Psoas muscle (tissue), 8 donors: Measurements from ENCODE around the gene LITAFD. TPM values are rescaled to one million over a fixed set of nuclear protein-coding genes. Genes with fewer than 3 reads are reported as not detected.

Experiments
- ATAC-seq, 4 donors: fragments of 200-7000 bp; cut with Tn5 transposase; one replicate each; pipeline ENCODE4 v1.9.1; 2020; ENCODE audit warnings: moderate library complexity in 3 of 4, mild to moderate bottlenecking in 2 of 4
- DNase-seq, 2 donors: peaks; one replicate each; pipeline ENCODE4 v3.0.0-alpha.2; 2020
- H3K27ac ChIP-seq: fragments of 200-600 bp; one replicate; pipeline ENCODE4 v1.8.0; 2022
- H3K27me3 ChIP-seq, 3 donors: fragments of 200-600 bp in 1 of 3; one replicate each; pipeline versions ENCODE4 v1.6.1 to v1.8.0; 2013 to 2022; ENCODE audit warnings: low read length in 2 of 3, mild to moderate bottlenecking in 2 of 3, moderate library complexity in 1 of 3; ENCODE audit not compliant: insufficient read depth in 3 of 3
- H3K36me3 ChIP-seq, 2 donors: fragments of 200-600 bp in 1 of 2; one replicate each; pipeline versions ENCODE4 v1.6.1 to v1.8.0; 2013 to 2022; ENCODE audit warnings: low read depth in 1 of 2, mild to moderate bottlenecking in 1 of 2, moderate library complexity in 1 of 2; ENCODE audit not compliant: insufficient read depth in 1 of 2
- H3K4me1 ChIP-seq: fragments of 200-600 bp; one replicate; pipeline ENCODE4 v1.8.0; 2022
- H3K4me3 ChIP-seq: fragments of 200-600 bp; one replicate; pipeline ENCODE4 v1.8.0; 2022; ENCODE audit warnings: mild to moderate bottlenecking
- H3K9me3 ChIP-seq: fragments of 200-600 bp; one replicate; pipeline ENCODE4 v1.8.0; 2022
- WGBS, 3 donors: extraction: QIAGEN DNeasy Blood & Tissue Kit; methylation state at CpG; one replicate each; pipeline versions ENCODE4 v1.1.6 to v1.1.7; 2013; 5-methylcytosine and 5-hydroxymethylcytosine counted together
- intact Hi-C, 2 donors: fragments of 100-400 bp; cut with DNase I; formaldehyde crosslinking; loops; one replicate each; pipeline versions ENCODE4 v1.11.0 to v1.14.2; 2022
- polyA plus RNA-seq, 3 donors: library from polyadenylated mRNA; stranded (reverse); fragments of 200-250 nt; gene quantifications; one replicate each; pipeline ENCODE4 v1.2.3, GENCODE V29; 2013
- total RNA-seq, 4 donors: library from RNA; stranded (reverse); fragmentation: NEBNext Ultra II Directional in 2 of 4; extraction: Animal tissue kit (Norgen Biotek cat#: 25700) in 2 of 4; gene quantifications; one replicate each; pipeline versions ENCODE4 v1.2.1 to v1.2.4, GENCODE V29; 2021 to 2023
- TF ChIP-seq, protein P1 (sequence below): fragments of 200-600 bp; IDR thresholded peaks from one replicate; pipeline ENCODE4 v1.8.0; 2022; ENCODE audit warnings: antibody characterized with exemption
- donor health status: healthy with polysubstance abuse.
- donor health status: DM: no; HTN: no; CAD: no; lungs with moderate emphysema.
- donor health status: Bipolar disorder and iron deficiency.
- donor health status: healthy.
- donor health status: DM: yes; HTN: yes; CAD: no.
- donor health status: DM: no; HTN: no; CAD: no.
- donor health status: DM: no; HTN: no; CAD: no.
- donor health status: DM: yes; HTN: yes; CAD: no.

Gene LITAFD
- total and polyA plus RNA-seq, 7 donors: not detected

DNA sequence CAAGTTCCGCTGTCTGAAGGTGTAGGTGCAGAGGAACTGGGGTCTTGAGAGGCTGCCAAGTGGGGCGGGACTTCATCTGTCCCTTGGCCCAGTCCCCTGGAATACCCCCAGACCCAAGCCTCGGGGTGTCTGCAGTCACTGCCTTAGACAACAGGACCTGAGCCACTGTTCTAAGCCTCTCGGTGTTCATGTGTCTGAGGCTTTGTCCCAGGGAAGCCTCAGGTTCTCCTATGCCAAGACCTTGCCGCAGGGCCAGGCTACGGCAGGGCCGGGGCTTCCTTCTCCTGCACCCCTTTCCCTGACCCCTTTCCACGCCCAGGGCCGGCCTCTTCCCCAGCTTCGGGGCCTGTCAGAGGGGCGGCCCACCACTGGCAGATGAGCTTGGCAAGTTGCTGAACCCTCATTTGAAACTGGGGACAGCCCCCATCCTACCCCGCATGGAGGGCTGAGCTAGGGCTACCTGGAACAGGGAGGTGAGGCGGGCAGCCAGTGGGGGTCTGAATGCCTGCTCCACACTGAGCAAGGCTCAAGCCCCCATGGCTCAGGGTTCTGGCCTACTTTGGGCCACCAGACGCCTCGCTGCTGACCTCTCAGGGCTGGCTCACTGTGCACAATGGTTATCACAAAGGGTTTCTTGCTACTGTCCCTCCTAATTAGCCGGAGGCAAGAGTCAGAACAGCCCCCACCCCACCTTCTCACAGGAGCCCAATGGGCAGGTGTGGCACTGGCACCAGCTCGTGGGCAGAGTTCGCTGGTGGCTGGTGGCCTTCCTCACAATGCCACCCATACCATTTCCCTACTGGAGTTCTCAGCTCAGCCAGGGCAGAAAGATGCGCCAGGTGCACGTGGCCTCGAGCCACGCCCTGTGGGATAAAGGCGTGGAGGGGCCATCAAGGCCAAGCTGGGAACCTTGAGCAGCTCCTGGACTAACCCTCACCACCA lies 7.1 kb downstream of the LITAFD start:
- peaks cover 54% of the 10 kb centered on the region for H3K4me1 ChIP-seq
- no peak overlapping the region for H3K4me3 ChIP-seq
- DNase-seq (no peak), ATAC-seq (no peak)
- no peaks in the 10 kb centered on the region for H3K9me3 ChIP-seq
- H3K36me3 ChIP-seq: peaks cover 0 to 50% of the 10 kb centered on the region in 2 donors
- intact Hi-C loops: loop anchor here (5.0 to 10.0 kb wide), 3 partner anchors 92 to 206 kb away; partner anchors contain the start of genes PMM2 (in 2 of the 2), TMEM186 (in 2 of the 2) and HAPSTR1 (in 1 of the 2)
- 83 to 86% (median 83%) methylated on average over 20 to 23 of the region's 23 CpGs for WGBS, 3 donors
- no peaks in the 10 kb centered on the region for H3K27me3 ChIP-seq
- TF ChIP-seq, protein P1, sequence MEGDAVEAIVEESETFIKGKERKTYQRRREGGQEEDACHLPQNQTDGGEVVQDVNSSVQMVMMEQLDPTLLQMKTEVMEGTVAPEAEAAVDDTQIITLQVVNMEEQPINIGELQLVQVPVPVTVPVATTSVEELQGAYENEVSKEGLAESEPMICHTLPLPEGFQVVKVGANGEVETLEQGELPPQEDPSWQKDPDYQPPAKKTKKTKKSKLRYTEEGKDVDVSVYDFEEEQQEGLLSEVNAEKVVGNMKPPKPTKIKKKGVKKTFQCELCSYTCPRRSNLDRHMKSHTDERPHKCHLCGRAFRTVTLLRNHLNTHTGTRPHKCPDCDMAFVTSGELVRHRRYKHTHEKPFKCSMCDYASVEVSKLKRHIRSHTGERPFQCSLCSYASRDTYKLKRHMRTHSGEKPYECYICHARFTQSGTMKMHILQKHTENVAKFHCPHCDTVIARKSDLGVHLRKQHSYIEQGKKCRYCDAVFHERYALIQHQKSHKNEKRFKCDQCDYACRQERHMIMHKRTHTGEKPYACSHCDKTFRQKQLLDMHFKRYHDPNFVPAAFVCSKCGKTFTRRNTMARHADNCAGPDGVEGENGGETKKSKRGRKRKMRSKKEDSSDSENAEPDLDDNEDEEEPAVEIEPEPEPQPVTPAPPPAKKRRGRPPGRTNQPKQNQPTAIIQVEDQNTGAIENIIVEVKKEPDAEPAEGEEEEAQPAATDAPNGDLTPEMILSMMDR: no peak
- H3K27ac ChIP-seq: peak overlapping the region; percentile 76

DNA sequence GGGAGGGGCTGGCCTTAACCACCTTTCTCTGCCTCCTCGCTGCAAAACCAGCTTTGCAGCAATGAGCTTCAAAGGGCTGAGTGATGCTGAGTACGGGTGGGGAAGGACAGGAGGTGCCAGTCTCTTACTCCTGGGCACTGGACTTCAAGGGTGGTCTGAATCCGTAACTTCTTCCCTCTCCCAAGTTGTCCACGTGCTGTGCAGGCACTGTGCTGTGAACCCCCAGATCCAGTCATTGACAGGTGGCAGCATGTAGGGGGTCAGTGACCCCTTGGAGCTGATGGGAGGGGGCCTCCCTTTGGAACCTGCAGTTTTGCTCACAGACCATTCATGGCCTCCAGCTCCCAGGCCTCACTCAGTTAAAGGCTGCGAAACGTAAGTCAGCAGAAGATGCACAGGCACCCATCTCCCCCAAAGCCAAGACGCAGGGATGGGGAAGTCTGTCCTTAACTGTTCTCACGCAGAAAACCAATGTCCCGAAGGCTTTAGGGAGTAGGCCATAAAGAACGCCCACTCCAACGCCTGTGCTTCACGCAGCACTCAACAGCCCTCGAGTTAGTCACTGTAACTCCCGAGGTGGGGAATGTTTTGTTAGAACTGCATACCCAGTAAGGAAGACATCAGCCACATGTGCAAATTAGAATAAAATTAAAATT lies 7.9 kb downstream of the LITAFD start:
- H3K4me3 ChIP-seq: no peak overlapping the region
- DNase-seq (no peak), ATAC-seq (no peak)
- no peaks in the 10 kb centered on the region for H3K9me3 ChIP-seq
- H3K27ac ChIP-seq: no peak overlapping the region
- peaks cover 48% of the 10 kb centered on the region for H3K4me1 ChIP-seq
- TF ChIP-seq, protein P1: no peak
- intact Hi-C loops: loop anchor here (5.0 to 10.0 kb wide), 5 partner anchors 93 to 225 kb away; partner anchors contain the start of genes PMM2 (in 2 of the 2), TMEM186 (in 2 of the 2) and HAPSTR1 (in 1 of the 2)
- H3K27me3 ChIP-seq: no peaks in the 10 kb centered on the region
- WGBS, 3 donors: 78 to 83% (median 80%) methylated on average over 14 of the region's 14 CpGs
- H3K36me3 ChIP-seq: peaks cover 0 to 58% of the 10 kb centered on the region in 2 donors

DNA sequence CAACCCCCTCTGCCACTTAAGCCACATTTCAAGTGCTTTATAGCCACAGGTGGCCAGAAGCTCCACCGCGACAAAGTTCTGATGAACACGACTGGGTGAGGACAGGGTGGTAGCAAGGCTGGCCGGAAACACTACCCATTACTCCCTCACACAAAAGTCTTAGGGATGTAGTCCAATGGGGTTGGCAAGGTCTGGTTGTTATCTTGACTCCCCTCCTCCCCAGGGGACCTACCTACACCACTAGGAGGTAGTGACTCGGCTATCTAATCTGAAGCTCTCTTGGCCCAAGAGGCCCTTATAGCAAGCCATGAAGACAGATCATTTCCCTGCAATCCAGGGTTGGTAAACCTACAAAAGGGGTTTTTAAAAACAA lies 8.4 kb downstream of the LITAFD start:
- 82 to 86% (median 83%) methylated on average over 5 of the region's 5 CpGs for WGBS, 3 donors
- ATAC-seq (no peak), DNase-seq (no peak)
- no peak overlapping the region for H3K4me3 ChIP-seq
- intact Hi-C loops: loop anchor here in 1 of 2 donors (5.0 to 10.0 kb wide), 2 partner anchors 117 to 224 kb away; no protein-coding TSS in a partner anchor
- H3K4me1 ChIP-seq: peaks cover 43% of the 10 kb centered on the region
- TF ChIP-seq, protein P1: no peak
- H3K36me3 ChIP-seq: peaks cover 0 to 63% of the 10 kb centered on the region in 2 donors
- H3K9me3 ChIP-seq: no peaks in the 10 kb centered on the region
- H3K27me3 ChIP-seq: no peaks in the 10 kb centered on the region
- no peak overlapping the region for H3K27ac ChIP-seq

DNA sequence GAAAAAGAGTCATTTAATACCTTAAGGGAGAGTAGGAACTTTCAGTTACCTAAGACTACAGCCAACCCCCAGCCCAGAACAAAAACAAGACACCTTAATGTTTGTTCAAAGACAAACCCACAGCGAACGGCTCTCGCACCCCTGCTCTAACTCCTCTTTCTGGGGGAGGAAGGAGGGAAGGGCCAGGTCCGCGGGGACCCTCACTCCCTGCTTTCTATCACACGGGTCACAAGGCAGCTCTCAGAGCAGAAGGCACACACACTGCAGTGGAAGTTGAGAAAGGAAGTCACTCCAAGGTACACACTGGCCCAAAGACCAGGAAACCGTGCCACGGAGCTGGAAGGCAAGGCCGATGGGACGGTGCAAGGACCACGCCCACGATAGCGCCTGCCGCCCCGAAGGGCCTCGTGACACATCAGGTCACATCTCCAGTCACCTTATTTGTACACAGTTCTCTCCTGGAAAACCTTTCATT lies 10.0 kb downstream of the LITAFD start:
- WGBS, 3 donors: 63 to 80% (median 72%) methylated on average over 16 of the region's 16 CpGs
- peak overlapping the region; percentile 30 for H3K27ac ChIP-seq
- H3K9me3 ChIP-seq: no peaks in the 10 kb centered on the region
- H3K4me3 ChIP-seq: no peak overlapping the region
- no peaks in the 10 kb centered on the region for H3K27me3 ChIP-seq
- peaks cover 6 to 79% of the 10 kb centered on the region in 2 donors for H3K36me3 ChIP-seq
- H3K4me1 ChIP-seq: peaks cover 27% of the 10 kb centered on the region
- DNase-seq: peak; percentile 53 to 70
- intact Hi-C loops: loop anchor here in 1 of 2 donors (5.0 to 10.0 kb wide), 2 partner anchors 115 to 223 kb away; no protein-coding TSS in a partner anchor
- TF ChIP-seq, protein P1: no peak
- peak in 3 of 4 donors; percentile 17 to 45 (median 30) for ATAC-seq
